Measurements from ENCODE around the gene PLCD3.

PLCD3 gene

GRCh38 chr17:45073414-45074070, 58.8 kb downstream of the PLCD3 start:
- DNase-seq (ENCODE audit: low read depth): no peak

- no peak for DNase-seq (ENCODE audit: low read depth)
These were observed 61.5 kb downstream of the PLCD3 start for GRCh38 chr17:45070809-45071208.

GRCh38 chr17:45070001-45070400, 62.3 kb downstream of the PLCD3 start:
- DNase-seq (ENCODE audit: low read depth): no peak

- no peak for DNase-seq (ENCODE audit: low read depth)
These were observed 64.7 kb downstream of the PLCD3 start for GRCh38 chr17:45067637-45068036.

DNA sequence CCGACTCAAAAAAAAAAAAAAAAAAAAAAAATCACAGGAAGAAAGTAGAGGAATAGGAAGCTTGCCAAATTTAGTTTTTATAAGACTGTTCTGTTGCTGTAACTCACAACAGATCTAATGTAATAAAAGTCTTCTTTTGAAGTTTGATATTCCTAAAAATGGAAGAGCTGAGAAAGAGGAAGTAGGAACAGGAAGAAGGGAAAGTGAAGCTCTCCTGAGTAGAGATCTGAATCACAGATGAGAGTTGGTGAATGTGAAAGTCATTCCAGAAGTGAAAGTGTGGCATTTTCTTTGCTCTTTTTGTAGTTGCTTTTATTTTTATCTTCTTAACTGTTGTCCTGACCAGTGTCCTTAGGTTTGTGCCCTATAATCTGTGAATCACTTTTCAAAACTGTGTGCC, 69.1 kb downstream of the PLCD3 start:
- no peak for DNase-seq (ENCODE audit: low read depth)

- no peak for DNase-seq (ENCODE audit: low read depth)
These were observed 70.6 kb downstream of the PLCD3 start for GRCh38 chr17:45061606-45062205.

- DNase-seq (ENCODE audit: low read depth): peak; percentile 93
These were observed 71.3 kb downstream of the PLCD3 start, which contains the start of gene NMT1 for GRCh38 chr17:45060797-45061605. Gene NMT1 (plus strand): TSS chr17:45061317. CDS start chr17:45061330, 13 bp downstream.

GRCh38 chr17:45060382-45060796, 71.9 kb downstream of the PLCD3 start:
- no peak for DNase-seq (ENCODE audit: low read depth)
